Measurements from ENCODE around the gene THAP7. TPM values are rescaled to one million over a fixed set of nuclear protein-coding genes. Genes with fewer than 3 reads are reported as not detected.

Gene THAP7
- total RNA-seq, 4 donors from 2014 or later: 33.2 to 42.4 (median 39.1) TPM

- H3K4me3 ChIP-seq: no peak overlapping the region
- no peak for DNase-seq (ENCODE audit: extremely low spot score)
- no peak overlapping the region for H3K27ac ChIP-seq (replicated peaks in 1 of 4)
- H3K4me1 ChIP-seq: peaks cover 0 to 5% (median 3%) of the 10 kb centered on the region in 4 donors
- no peaks in the 10 kb centered on the region for H3K27me3 ChIP-seq
- intact Hi-C loops (cut with DNase I): no loop called here
- WGBS: 87% methylated on average over 16 of the region's 16 CpGs
- TF ChIP-seq CTCF (IDR thresholded peaks at IDR 0.05): no peak
- no peak for TF ChIP-seq EP300 (IDR thresholded peaks at IDR 0.05)
- TF ChIP-seq POLR2AphosphoS5 (IDR thresholded peaks at IDR 0.05): no peak
- TF ChIP-seq POLR2A (IDR thresholded peaks at IDR 0.05; ENCODE audit: low read depth): no peak
- H3K36me3 ChIP-seq: peaks cover 29 to 92% (median 78%) of the 10 kb centered on the region in 4 donors
- no peaks in the 10 kb centered on the region for H3K9me3 ChIP-seq
These were observed 13.2 kb downstream of the THAP7 start for GRCh38 chr22:20988573-20989322.

- no peak overlapping the region for H3K27ac ChIP-seq (replicated peaks in 1 of 4)
- H3K27me3 ChIP-seq: no peaks in the 10 kb centered on the region
- H3K9me3 ChIP-seq: no peaks in the 10 kb centered on the region
- TF ChIP-seq CTCF (IDR thresholded peaks at IDR 0.05) (no peak), POLR2A (IDR thresholded peaks at IDR 0.05; ENCODE audit: low read depth) (no peak), EP300 (IDR thresholded peaks at IDR 0.05) (no peak)
- intact Hi-C loops (cut with DNase I): no loop called here
- no peak overlapping the region for H3K4me3 ChIP-seq
- peaks cover 22 to 81% (median 66%) of the 10 kb centered on the region in 4 donors for H3K36me3 ChIP-seq
- DNase-seq (ENCODE audit: extremely low spot score): no peak
- H3K4me1 ChIP-seq: peaks cover 9 to 17% (median 16%) of the 10 kb centered on the region in 4 donors
- WGBS: 86% methylated on average over 13 of the region's 14 CpGs
These were observed 14.5 kb downstream of the THAP7 start for GRCh38 chr22:20987375-20987774.

- intact Hi-C loops (cut with DNase I): no loop called here
- 98% methylated on average over 1 of the region's 1 CpG for WGBS
- H3K27ac ChIP-seq (replicated peaks in 1 of 4): no peak overlapping the region
These were observed 15.6 kb downstream of the THAP7 start for GRCh38 chr22:20986365-20986764.

DNA sequence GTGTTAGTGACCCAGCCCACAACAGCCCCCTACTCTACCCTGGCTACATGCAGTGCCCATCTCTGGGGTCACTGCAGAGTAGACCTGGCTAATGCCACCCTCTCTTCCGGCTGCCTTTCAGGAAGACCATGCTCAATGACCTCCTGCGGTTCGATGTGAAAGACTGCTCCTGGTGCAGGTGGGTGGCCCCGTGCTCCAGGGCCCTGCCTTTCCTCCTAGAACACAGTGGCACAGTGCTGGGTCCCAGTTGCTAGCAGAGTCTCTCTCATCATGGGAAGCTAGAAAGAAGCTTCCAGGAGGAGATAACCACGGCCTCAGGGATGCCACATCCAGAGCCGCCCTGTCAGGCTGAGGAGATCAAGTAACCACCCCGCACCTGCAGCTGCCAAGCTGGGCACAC is 16.2 kb downstream of the THAP7 start:
- H3K27me3 ChIP-seq: no peaks in the 10 kb centered on the region
- WGBS: 92% methylated on average over 7 of the region's 7 CpGs
- TF ChIP-seq EP300 (IDR thresholded peaks at IDR 0.05) (no peak), CTCF (IDR thresholded peaks at IDR 0.05) (no peak), POLR2A (IDR thresholded peaks at IDR 0.05; ENCODE audit: low read depth) (no peak), POLR2AphosphoS5 (IDR thresholded peaks at IDR 0.05) (no peak)
- intact Hi-C loops (cut with DNase I): no loop called here
- peaks cover 18 to 27% (median 26%) of the 10 kb centered on the region in 4 donors for H3K4me1 ChIP-seq
- no peak overlapping the region for H3K4me3 ChIP-seq
- no peak for DNase-seq (ENCODE audit: extremely low spot score)
- no peak overlapping the region for H3K27ac ChIP-seq (replicated peaks in 1 of 4)
- peaks cover 18 to 64% (median 49%) of the 10 kb centered on the region in 4 donors for H3K36me3 ChIP-seq
- no peaks in the 10 kb centered on the region for H3K9me3 ChIP-seq

More at GRCh38 chr22:20986365-20986764, 15.6 kb downstream of the THAP7 start:
- Histone ChIP-seq H3K4me1 (peaks cover 11 to 20% (median 19%) of the 10 kb centered on the region in 4 donors), H3K36me3 (peaks cover 18 to 71% (median 56%) of the 10 kb centered on the region in 4 donors), H3K9me3 (no peaks in the 10 kb centered on the region), H3K27me3 (no peaks in the 10 kb centered on the region), H3K4me3 (no peak overlapping the region)
- DNase-seq (ENCODE audit: extremely low spot score): no peak
- no peak for TF ChIP-seq EP300 (IDR thresholded peaks at IDR 0.05)
- TF ChIP-seq POLR2A (IDR thresholded peaks at IDR 0.05; ENCODE audit: low read depth): no peak
- TF ChIP-seq POLR2AphosphoS5 (IDR thresholded peaks at IDR 0.05): no peak
- no peak for TF ChIP-seq CTCF (IDR thresholded peaks at IDR 0.05)

All from esophagus muscularis mucosa (tissue), 4 donors.